Hematopoietic multipotent progenitor cell treated with erythropoietin and hydrocortisone succinate and interleukin-3 and kit ligand, for 15 days (in vitro differentiated cells): ENCODE data around the gene EPB41L4A.
"Not testable (repeated sequence)": the region's sequence is repeated elsewhere in the genome, so short reads cannot be mapped to it uniquely, and the experiment has no call there.

Source experiments
- DNase-seq: peaks from one replicate; pipeline ENCODE4 v3.0.0-alpha.2; 2015; ENCODE audit warnings: low spot score

EPB41L4A gene

GRCh38 chr5:112397690-112398089 lies 21.4 kb downstream of the EPB41L4A start:
- no peak for DNase-seq

GRCh38 chr5:112396430-112396829 lies 22.6 kb downstream of the EPB41L4A start:
- DNase-seq, result no peak

- DNase-seq, result not testable (repeated sequence)
Measured at GRCh38 chr5:112395299-112395698, 23.8 kb downstream of the EPB41L4A start.

GRCh38 chr5:112390327-112390726 lies 28.8 kb downstream of the EPB41L4A start:
- no peak for DNase-seq

- DNase-seq, result no peak
Measured at GRCh38 chr5:112388739-112389138, 30.3 kb downstream of the EPB41L4A start.

GRCh38 chr5:112388074-112388473 lies 31.0 kb downstream of the EPB41L4A start:
- DNase-seq, result no peak

GRCh38 chr5:112386766-112387165 lies 32.3 kb downstream of the EPB41L4A start:
- no peak for DNase-seq

- DNase-seq, result no peak
Measured at GRCh38 chr5:112385969-112386368, 33.1 kb downstream of the EPB41L4A start.

GRCh38 chr5:112385566-112385965 lies 33.5 kb downstream of the EPB41L4A start:
- no peak for DNase-seq

GRCh38 chr5:112384523-112384922 lies 34.6 kb downstream of the EPB41L4A start:
- no peak for DNase-seq

- DNase-seq, result no peak
Measured at GRCh38 chr5:112382886-112383285, 36.2 kb downstream of the EPB41L4A start.

GRCh38 chr5:112381521-112381920 lies 37.6 kb downstream of the EPB41L4A start:
- DNase-seq, result no peak

- no peak for DNase-seq
Measured at GRCh38 chr5:112379542-112380325, 39.3 kb downstream of the EPB41L4A start.

- DNase-seq, result no peak
Measured at GRCh38 chr5:112374818-112375217, 44.3 kb downstream of the EPB41L4A start.

- DNase-seq, result no peak
Measured at GRCh38 chr5:112374356-112374755, 44.7 kb downstream of the EPB41L4A start.

- DNase-seq, result no peak
Measured at GRCh38 chr5:112373885-112374284, 45.2 kb downstream of the EPB41L4A start.

- peak; percentile 14 for DNase-seq
Measured at GRCh38 chr5:112372543-112372942, 46.5 kb downstream of the EPB41L4A start.

GRCh38 chr5:112371067-112371466 lies 48.0 kb downstream of the EPB41L4A start:
- peak; percentile 72 for DNase-seq

GRCh38 chr5:112367400-112367799 lies 51.7 kb downstream of the EPB41L4A start:
- DNase-seq, result no peak

- DNase-seq, result peak; percentile 59
Measured at GRCh38 chr5:112366987-112367386, 52.1 kb downstream of the EPB41L4A start.

GRCh38 chr5:112360740-112361139 lies 58.3 kb downstream of the EPB41L4A start:
- DNase-seq, result not testable (repeated sequence)

- DNase-seq, result no peak
Measured at GRCh38 chr5:112356178-112356956, 62.7 kb downstream of the EPB41L4A start.

- DNase-seq, result no peak
Measured at GRCh38 chr5:112355058-112355685, 63.9 kb downstream of the EPB41L4A start.
